DOHH2 (cell line): ENCODE data around the gene WDR7.

Source experiments
- CTCF ChIP-seq: fragments of 200-600 bp; sonication (generic); IDR thresholded peaks from one replicate; pipeline ENCODE4 v1.5.1; 2014; ENCODE audit warnings: antibody characterized with exemption, mild to moderate bottlenecking, low read depth, low read length; ENCODE audit not compliant: poor library complexity, severe bottlenecking
- EZH2phosphoT487 ChIP-seq: fragments of 200-600 bp; sonication (generic); IDR thresholded peaks from 2 replicates; pipeline ENCODE4 v1.6.1; 2017; ENCODE audit warnings: borderline replicate concordance, mild to moderate bottlenecking, antibody characterized with exemption, low read length, moderate library complexity, mixed read lengths

GRCh38 chr18:56741685-56742084 is 90.5 kb downstream of the WDR7 start:
- no peak for TF ChIP-seq CTCF
- TF ChIP-seq EZH2phosphoT487: no peak
